Sigmoid colon (tissue), 7 donors: Measurements from ENCODE around the gene KCP. TPM values are rescaled to one million over a fixed set of nuclear protein-coding genes. Genes with fewer than 3 reads are reported as not detected.

Experiments used
- DNase-seq: peaks from one replicate; pipeline ENCODE4 v3.0.0-alpha.2; 2019
- H3K27ac ChIP-seq, 4 donors: fragments of 200-600 bp; sonication (generic); one replicate each; pipeline ENCODE4 v1.5.1; 2016 to 2019; ENCODE audit warnings: mild to moderate bottlenecking in 1 of 4
- H3K27me3 ChIP-seq, 3 donors: fragments of 200-600 bp; sonication (generic); one replicate each; pipeline ENCODE4 v1.5.1; 2019; ENCODE audit warnings: mild to moderate bottlenecking in 1 of 3
- H3K36me3 ChIP-seq, 4 donors: fragments of 200-600 bp; sonication (generic); one replicate each; pipeline ENCODE4 v1.5.1; 2016 to 2019
- H3K4me1 ChIP-seq, 4 donors: fragments of 200-600 bp; sonication (generic); one replicate each; pipeline ENCODE4 v1.5.1; 2017 to 2019
- H3K4me3 ChIP-seq, 4 donors: fragments of 200-600 bp; sonication (generic); one replicate each; pipeline ENCODE4 v1.5.1; 2017 to 2019; ENCODE audit warnings: mild to moderate bottlenecking in 2 of 4, moderate library complexity in 1 of 4
- H3K9me3 ChIP-seq, 4 donors: fragments of 200-600 bp in 3 of 4; sonication (generic) in 3 of 4; one replicate each; pipeline versions ENCODE4 v1.5.1 to v1.6.1; 2013 to 2019
- EP300 ChIP-seq, 4 donors: sonication (generic); formaldehyde crosslinking; IDR thresholded peaks; one replicate each; pipeline ENCODE4 v1.6.1; 2017; ENCODE audit warnings: antibody characterized with exemption in 4 of 4
- POLR2A ChIP-seq, 2 donors: fragments of 450-650 bp; IDR thresholded peaks; one replicate each; pipeline ENCODE4 v1.6.1; 2016; ENCODE audit warnings: antibody characterized with exemption in 2 of 2, mild to moderate bottlenecking in 2 of 2, moderate library complexity in 2 of 2
- POLR2AphosphoS5 ChIP-seq, 4 donors: sonication (generic); formaldehyde crosslinking; IDR thresholded peaks; one replicate each; pipeline ENCODE4 v1.6.1; 2017; ENCODE audit warnings: antibody characterized with exemption in 4 of 4
- WGBS, 2 donors: extraction: QIAGEN DNeasy Blood & Tissue Kit; methylation state at CpG; one replicate each; pipeline ENCODE4 v1.1.7; 2013; 5-methylcytosine and 5-hydroxymethylcytosine counted together
- intact Hi-C: fragments of 100-400 bp; cut with DNase I; formaldehyde crosslinking; loops from one replicate; pipeline ENCODE4 v1.15.1; 2023
- polyA plus RNA-seq, 3 donors: library from polyadenylated mRNA; stranded (reverse); fragments of 200-250 nt; gene quantifications; one replicate each; pipeline ENCODE4 v1.2.3, GENCODE V29; 2013
- total RNA-seq, 4 donors: library from RNA; depleted of rRNA; stranded (reverse); fragments of >200 nt; gene quantifications; one replicate each; pipeline ENCODE4 v1.1.0, GENCODE V29; 2016
- TF ChIP-seq, protein P1 (sequence below), 4 experiments: fragments of 450-650 bp in 3 of 4; fragments of 200-600 bp in 1 of 4; IDR thresholded peaks; one replicate each; pipeline ENCODE4 v1.5.1; 2016 to 2019; ENCODE audit warnings: antibody characterized with exemption in 4 of 4, mild to moderate bottlenecking in 3 of 4, moderate library complexity in 2 of 4
- donor health status: healthy with polysubstance abuse.
- donor health status: Bipolar disorder and iron deficiency.
- donor health status: healthy.

The KCP gene
- total and polyA plus RNA-seq, 7 donors = 0.14 to 0.42 (median 0.32) TPM; not detected in 3

DNA sequence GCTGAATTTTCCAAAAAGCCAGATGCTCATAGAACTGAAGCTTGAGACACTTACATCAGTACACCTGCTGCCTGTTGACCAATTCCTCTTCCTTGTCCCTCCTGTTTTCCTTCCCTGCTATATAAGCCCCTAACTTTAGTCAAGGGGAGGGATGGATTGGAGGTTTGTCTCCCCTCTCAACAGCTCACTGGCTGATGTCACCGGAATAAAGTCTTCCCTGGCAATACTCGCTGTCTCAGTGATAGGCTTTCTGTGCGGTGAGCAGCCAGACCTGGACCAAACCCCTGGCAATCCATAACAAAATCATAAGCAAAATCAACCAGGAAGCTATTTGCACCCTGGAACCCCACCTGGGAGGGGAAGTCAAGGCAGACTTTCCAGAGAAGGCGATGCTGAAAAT is 26.3 kb upstream of the KCP start:
- Histone ChIP-seq H3K27me3 (peaks cover 14 to 76% (median 31%) of the 10 kb centered on the region in 3 donors), H3K36me3 (no peaks in the 10 kb centered on the region), H3K27ac (no peak overlapping the region), H3K4me3 (no peak overlapping the region), H3K4me1 (peaks cover 0 to 19% (median 18%) of the 10 kb centered on the region in 4 donors), H3K9me3 (no peaks in the 10 kb centered on the region)
- peak; percentile 5 for DNase-seq
- intact Hi-C loops = no loop called here
- TF ChIP-seq, protein P1, sequence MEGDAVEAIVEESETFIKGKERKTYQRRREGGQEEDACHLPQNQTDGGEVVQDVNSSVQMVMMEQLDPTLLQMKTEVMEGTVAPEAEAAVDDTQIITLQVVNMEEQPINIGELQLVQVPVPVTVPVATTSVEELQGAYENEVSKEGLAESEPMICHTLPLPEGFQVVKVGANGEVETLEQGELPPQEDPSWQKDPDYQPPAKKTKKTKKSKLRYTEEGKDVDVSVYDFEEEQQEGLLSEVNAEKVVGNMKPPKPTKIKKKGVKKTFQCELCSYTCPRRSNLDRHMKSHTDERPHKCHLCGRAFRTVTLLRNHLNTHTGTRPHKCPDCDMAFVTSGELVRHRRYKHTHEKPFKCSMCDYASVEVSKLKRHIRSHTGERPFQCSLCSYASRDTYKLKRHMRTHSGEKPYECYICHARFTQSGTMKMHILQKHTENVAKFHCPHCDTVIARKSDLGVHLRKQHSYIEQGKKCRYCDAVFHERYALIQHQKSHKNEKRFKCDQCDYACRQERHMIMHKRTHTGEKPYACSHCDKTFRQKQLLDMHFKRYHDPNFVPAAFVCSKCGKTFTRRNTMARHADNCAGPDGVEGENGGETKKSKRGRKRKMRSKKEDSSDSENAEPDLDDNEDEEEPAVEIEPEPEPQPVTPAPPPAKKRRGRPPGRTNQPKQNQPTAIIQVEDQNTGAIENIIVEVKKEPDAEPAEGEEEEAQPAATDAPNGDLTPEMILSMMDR (IDR thresholded peaks at IDR 0.05) = no peak
- no peak for TF ChIP-seq POLR2A (IDR thresholded peaks at IDR 0.05)
- TF ChIP-seq POLR2AphosphoS5 (IDR thresholded peaks at IDR 0.05) = no peak
- no peak for TF ChIP-seq EP300 (IDR thresholded peaks at IDR 0.05)
- 88 to 90% methylated on average over 4 of the region's 4 CpGs for WGBS, 2 donors

DNA sequence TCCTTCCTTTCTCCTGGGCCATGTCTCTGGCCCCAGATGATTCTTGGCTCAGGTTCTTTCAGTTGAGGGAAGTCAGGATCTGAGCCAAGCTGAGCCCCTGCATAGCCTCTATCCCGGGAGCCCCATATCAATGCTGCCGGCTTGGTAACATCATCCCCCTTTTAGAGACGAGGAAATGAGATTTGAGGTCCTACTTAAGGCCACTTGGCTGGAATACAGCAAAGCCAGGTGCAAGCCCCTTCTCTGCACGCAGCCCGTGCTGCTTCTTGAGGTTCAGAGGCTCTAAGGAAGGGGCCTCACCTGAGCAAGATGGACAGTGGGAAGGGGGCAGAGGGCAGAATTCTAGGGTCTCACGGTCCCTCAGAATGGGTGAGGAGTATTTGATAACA is 24.8 kb upstream of the KCP start:
- Histone ChIP-seq H3K9me3 (no peaks in the 10 kb centered on the region), H3K27me3 (peaks cover 14 to 72% (median 31%) of the 10 kb centered on the region in 3 donors), H3K36me3 (no peaks in the 10 kb centered on the region), H3K27ac (peak overlapping the region in 1 of 4 donors; percentile 21), H3K4me1 (peaks cover 0 to 19% (median 18%) of the 10 kb centered on the region in 4 donors), H3K4me3 (no peak overlapping the region)
- DNase-seq = no peak
- WGBS, 2 donors = 70 to 75% methylated on average over 6 of the region's 6 CpGs
- TF ChIP-seq EP300 (IDR thresholded peaks at IDR 0.05) (no peak), POLR2AphosphoS5 (IDR thresholded peaks at IDR 0.05) (no peak), POLR2A (IDR thresholded peaks at IDR 0.05) (no peak)
- TF ChIP-seq, protein P1 (IDR thresholded peaks at IDR 0.05) = no peak
- intact Hi-C loops = no loop called here

DNA sequence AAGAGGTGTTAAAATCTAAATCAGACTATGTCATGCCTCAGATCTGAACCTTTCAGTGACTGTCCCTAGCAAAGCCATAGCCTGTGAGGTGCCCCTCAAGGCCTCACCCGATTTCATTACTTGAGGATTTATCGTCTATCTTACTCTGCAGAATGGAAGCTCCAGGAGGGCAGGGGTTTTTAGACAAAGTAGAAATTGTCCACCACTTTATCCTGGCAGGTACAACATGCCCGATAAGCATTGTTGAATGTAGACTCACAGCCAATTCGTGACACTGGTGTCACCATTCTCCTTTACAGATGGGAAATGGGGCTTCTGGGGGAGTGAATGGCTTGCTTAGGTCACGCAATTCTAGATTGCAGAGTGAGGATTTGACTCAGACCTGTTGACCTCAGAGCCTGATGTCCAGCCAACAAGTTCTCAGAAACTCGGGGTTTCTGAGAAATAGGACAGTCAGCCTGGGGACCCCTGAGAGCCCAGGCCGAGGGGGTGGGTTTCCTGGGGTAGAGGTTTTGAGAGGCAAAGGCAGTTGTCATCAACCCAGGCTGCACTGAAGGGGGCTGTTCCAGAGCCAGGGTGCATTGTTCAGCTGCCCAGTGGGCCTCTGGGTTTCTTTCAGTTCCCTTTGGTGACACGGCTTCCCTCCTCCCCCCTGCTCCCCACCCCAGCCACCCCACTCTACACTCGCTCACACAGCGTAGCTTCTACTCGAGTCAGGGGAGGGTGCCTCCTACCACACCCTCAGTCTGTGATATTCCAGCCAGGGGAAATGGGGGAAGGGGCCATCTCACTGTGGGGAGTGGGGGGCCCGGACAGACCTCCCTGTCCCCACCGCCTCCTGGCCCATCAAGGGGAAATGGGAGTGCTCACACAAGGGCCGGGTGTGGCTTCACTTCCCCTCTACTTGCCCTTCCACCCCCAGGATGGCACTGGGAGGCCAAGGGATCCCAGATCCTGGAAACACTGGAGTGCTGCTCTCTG is 24.1 kb upstream of the KCP start:
- peaks cover 14 to 68% (median 27%) of the 10 kb centered on the region in 3 donors for H3K27me3 ChIP-seq
- H3K27ac ChIP-seq = peak overlapping the region in 1 of 4 donors; percentile 21
- no peaks in the 10 kb centered on the region for H3K9me3 ChIP-seq
- intact Hi-C loops = no loop called here
- no peaks in the 10 kb centered on the region for H3K36me3 ChIP-seq
- no peak overlapping the region for H3K4me3 ChIP-seq
- WGBS, 2 donors = 70 to 83% methylated on average over 14 of the region's 14 CpGs
- DNase-seq = peak; percentile 67
- H3K4me1 ChIP-seq = peaks cover 0 to 19% (median 18%) of the 10 kb centered on the region in 4 donors
- no peak for TF ChIP-seq EP300 (IDR thresholded peaks at IDR 0.05)
- TF ChIP-seq, protein P1 (IDR thresholded peaks at IDR 0.05) = no peak
- TF ChIP-seq POLR2A (IDR thresholded peaks at IDR 0.05) = no peak
- no peak for TF ChIP-seq POLR2AphosphoS5 (IDR thresholded peaks at IDR 0.05)

DNA sequence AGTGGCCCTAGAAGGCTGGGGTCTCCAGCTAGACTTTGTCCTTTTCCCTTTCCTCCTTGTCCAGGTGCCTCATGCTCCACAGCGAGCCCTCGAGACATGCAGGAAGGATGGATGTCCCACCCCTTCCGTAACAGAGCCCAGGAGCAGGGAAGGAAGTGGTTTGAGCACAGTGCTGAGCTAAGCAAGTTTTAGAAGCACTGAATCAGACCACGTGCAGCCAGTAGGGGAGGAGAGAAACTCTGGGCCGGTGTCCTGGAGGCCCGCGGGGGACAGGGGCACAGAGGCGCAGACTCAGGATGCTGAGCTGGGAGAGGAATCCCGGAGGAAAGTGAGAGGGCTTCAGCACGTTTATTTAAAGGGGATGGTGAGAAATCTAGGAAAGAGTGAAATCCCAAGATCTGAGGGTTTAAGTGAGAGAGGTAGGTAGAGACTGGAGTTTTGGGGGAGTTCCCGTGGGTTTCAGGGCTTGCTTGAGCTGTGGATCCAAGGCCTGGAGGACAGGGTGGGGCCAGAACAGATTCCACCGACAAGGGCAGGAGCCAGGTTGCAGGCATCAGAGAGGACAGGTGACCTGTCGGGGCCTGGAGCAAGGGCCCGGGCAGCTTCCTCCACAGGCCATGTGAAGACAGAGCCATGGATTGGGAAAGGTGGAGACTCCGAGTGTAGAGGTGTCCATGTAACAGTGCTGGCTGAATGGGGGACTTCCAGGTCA is 22.8 kb upstream of the KCP start:
- no peaks in the 10 kb centered on the region for H3K36me3 ChIP-seq
- no peak overlapping the region for H3K4me3 ChIP-seq
- WGBS, 2 donors = 49 to 77% methylated on average over 15 of the region's 15 CpGs
- intact Hi-C loops = no loop called here
- H3K27me3 ChIP-seq = peaks cover 11 to 55% (median 17%) of the 10 kb centered on the region in 3 donors
- TF ChIP-seq EP300 (IDR thresholded peaks at IDR 0.05) (no peak), POLR2AphosphoS5 (IDR thresholded peaks at IDR 0.05) (peak in 1 of 4 donors; percentile 29), POLR2A (IDR thresholded peaks at IDR 0.05) (no peak)
- DNase-seq = peak; percentile 75
- H3K9me3 ChIP-seq = no peaks in the 10 kb centered on the region
- H3K27ac ChIP-seq = peak overlapping the region in 1 of 4 donors; percentile 10
- peaks cover 0 to 11% (median 10%) of the 10 kb centered on the region in 4 donors for H3K4me1 ChIP-seq

DNA sequence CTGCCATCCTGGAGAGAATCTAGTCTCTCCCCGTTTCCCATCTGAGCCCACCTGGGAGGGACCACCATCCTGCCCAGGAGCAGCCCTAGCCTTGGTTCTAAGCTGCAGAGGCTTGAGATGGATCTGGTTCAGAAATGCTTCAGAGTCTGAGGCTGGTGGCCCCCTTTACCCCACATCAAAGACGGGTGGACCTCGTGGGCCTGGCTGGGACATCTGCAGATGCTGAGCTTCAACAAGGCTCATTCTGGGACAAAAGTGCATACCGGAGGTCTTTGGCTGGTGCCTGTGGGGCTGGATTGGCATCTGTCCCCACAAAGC is 22.3 kb upstream of the KCP start:
- peaks cover 0 to 6% (median 5%) of the 10 kb centered on the region in 4 donors for H3K4me1 ChIP-seq
- WGBS, 2 donors = 50 to 75% methylated on average over 4 of the region's 4 CpGs
- intact Hi-C loops = no loop called here
- TF ChIP-seq POLR2A (IDR thresholded peaks at IDR 0.05) (no peak), POLR2AphosphoS5 (IDR thresholded peaks at IDR 0.05) (no peak), EP300 (IDR thresholded peaks at IDR 0.05) (no peak)
- TF ChIP-seq, protein P1 (IDR thresholded peaks at IDR 0.05) = no peak
- H3K27me3 ChIP-seq = peaks cover 6 to 50% (median 12%) of the 10 kb centered on the region in 3 donors
- H3K36me3 ChIP-seq = no peaks in the 10 kb centered on the region
- H3K27ac ChIP-seq = no peak overlapping the region
- no peak overlapping the region for H3K4me3 ChIP-seq
- no peaks in the 10 kb centered on the region for H3K9me3 ChIP-seq
- no peak for DNase-seq
